Thoracic aorta (tissue), 2 donors: ENCODE measurements around the gene AQR. TPM values are rescaled to one million over a fixed set of nuclear protein-coding genes. Genes with fewer than 3 reads are reported as not detected.

Experiments
- ATAC-seq: fragments of 150-250 bp; one replicate; pipeline ENCODE4 v1.8.0; 2017; ENCODE audit warnings: low read depth; ENCODE audit not compliant: insufficient number of reproducible peaks, low FRiP score
- DNase-seq: peaks from one replicate; pipeline ENCODE4 v3.0.0-alpha.2; 2020; ENCODE audit warnings: low spot score
- H3K27ac ChIP-seq, 2 donors: fragments of 200-600 bp; sonication (generic); 1 replicate in 1 of 2; 2 replicates in 1 of 2; pipeline ENCODE4 v1.5.1; 2016; ENCODE audit warnings: mild to moderate bottlenecking in 2 of 2, moderate library complexity in 2 of 2
- H3K27me3 ChIP-seq: fragments of 200-600 bp; sonication (generic); replicated peaks from 2 replicates; pipeline ENCODE4 v1.6.0; 2016; ENCODE audit warnings: mild to moderate bottlenecking; ENCODE audit not compliant: insufficient read depth
- H3K36me3 ChIP-seq: fragments of 200-600 bp; sonication (generic); one replicate; pipeline ENCODE4 v1.5.1; 2016
- H3K4me1 ChIP-seq, 2 donors: fragments of 200-600 bp; sonication (generic); 1 replicate in 1 of 2; 2 replicates in 1 of 2; pipeline versions ENCODE4 v1.5.1 to v1.6.0; 2016; ENCODE audit warnings: low read depth in 2 of 2, mild to moderate bottlenecking in 1 of 2; ENCODE audit not compliant: control insufficient read depth in 1 of 2
- H3K4me3 ChIP-seq: fragments of 200-600 bp; sonication (generic); 2 replicates; pipeline ENCODE4 v1.5.1; 2016; ENCODE audit warnings: mild to moderate bottlenecking
- H3K9me3 ChIP-seq: fragments of 200-600 bp; sonication (generic); 2 replicates; pipeline ENCODE4 v1.5.1; 2016
- CTCF ChIP-seq: fragments of 200-600 bp; sonication (generic); IDR thresholded peaks from one replicate; pipeline ENCODE4 v1.5.1; 2019; ENCODE audit warnings: antibody characterized with exemption
- total RNA-seq, 2 donors: library from RNA; depleted of rRNA; stranded (reverse); fragments of >200 nt; gene quantifications; one replicate each; pipeline versions ENCODE4 v1.1.0 to v1.2.3, GENCODE V29; 2016

AQR gene
- total RNA-seq, 2 donors from 2014 or later, result 19.6 to 37.0 TPM

GRCh38 chr15:34886134-34886533, 83.4 kb downstream of the AQR start:
- no peaks in the 10 kb centered on the region for H3K27me3 ChIP-seq
- DNase-seq (no peak), ATAC-seq (no peak)
- no peak overlapping the region for H3K4me3 ChIP-seq
- peaks cover 10% of the 10 kb centered on the region for H3K36me3 ChIP-seq
- no peak overlapping the region for H3K27ac ChIP-seq
- no peak for TF ChIP-seq CTCF
- H3K4me1 ChIP-seq, result no peaks in the 10 kb centered on the region
- H3K9me3 ChIP-seq, result no peaks in the 10 kb centered on the region

- ATAC-seq (no peak), DNase-seq (no peak)
- no peaks in the 10 kb centered on the region for H3K9me3 ChIP-seq
- H3K27me3 ChIP-seq, result no peaks in the 10 kb centered on the region
- H3K36me3 ChIP-seq, result peaks cover 5% of the 10 kb centered on the region
- H3K4me3 ChIP-seq, result no peak overlapping the region
- H3K27ac ChIP-seq, result no peak overlapping the region
- no peak for TF ChIP-seq CTCF
- H3K4me1 ChIP-seq, result no peaks in the 10 kb centered on the region
Observed at GRCh38 chr15:34883633-34884032, 85.9 kb downstream of the AQR start.

GRCh38 chr15:34883042-34883441, 86.5 kb downstream of the AQR start:
- TF ChIP-seq CTCF, result no peak
- H3K27ac ChIP-seq, result no peak overlapping the region
- ATAC-seq (no peak), DNase-seq (no peak)
- H3K27me3 ChIP-seq, result no peaks in the 10 kb centered on the region
- peaks cover 5% of the 10 kb centered on the region for H3K36me3 ChIP-seq
- H3K4me1 ChIP-seq, result no peaks in the 10 kb centered on the region
- no peak overlapping the region for H3K4me3 ChIP-seq
- no peaks in the 10 kb centered on the region for H3K9me3 ChIP-seq

DNA sequence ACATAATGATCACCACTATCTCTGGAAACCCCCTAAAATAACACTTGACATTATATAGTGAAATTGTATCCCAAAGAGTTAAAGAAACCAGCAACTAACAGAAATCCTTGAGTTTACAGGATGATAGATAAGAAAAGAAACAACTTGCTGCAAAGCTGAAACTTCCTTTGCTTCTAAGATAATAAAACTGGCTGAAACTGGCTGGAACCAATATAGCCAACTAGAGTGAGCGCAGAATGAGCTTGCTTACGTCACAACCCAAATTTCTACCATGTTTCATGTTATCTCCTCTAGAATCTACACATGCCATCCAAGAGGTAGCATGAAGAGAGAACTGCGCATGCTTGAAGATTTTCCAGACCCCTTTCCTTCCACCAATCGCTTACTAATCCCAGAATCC, 90.4 kb downstream of the AQR start:
- Histone ChIP-seq H3K27me3 (no peaks in the 10 kb centered on the region), H3K4me1 (no peaks in the 10 kb centered on the region), H3K9me3 (no peaks in the 10 kb centered on the region), H3K4me3 (no peak overlapping the region), H3K27ac (no peak overlapping the region), H3K36me3 (peaks cover 5% of the 10 kb centered on the region)
- TF ChIP-seq CTCF, result no peak
- DNase-seq (no peak), ATAC-seq (no peak)

DNA sequence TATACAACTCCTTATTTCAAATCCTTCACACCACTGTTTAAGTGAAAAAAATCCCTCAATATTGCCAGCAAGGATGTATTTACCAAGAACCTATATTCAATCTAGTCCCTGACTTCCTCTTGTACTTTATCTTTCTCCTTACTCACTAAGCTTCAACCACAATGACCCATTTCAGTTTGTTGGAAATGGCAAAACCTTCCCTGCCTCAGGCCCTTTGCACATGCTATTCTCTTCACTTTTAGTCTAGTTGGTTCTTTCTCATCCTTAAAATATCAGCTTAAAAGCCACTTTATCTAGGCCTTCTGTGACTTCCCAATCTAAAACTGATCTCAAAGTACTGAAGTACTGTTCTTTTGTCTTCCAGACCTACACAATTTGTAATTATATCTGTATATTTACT, 92.9 kb downstream of the AQR start:
- H3K36me3 ChIP-seq, result peaks cover 4% of the 10 kb centered on the region
- ATAC-seq (no peak), DNase-seq (no peak)
- H3K27ac ChIP-seq, result no peak overlapping the region
- H3K4me3 ChIP-seq, result no peak overlapping the region
- peaks cover 0 to 5% of the 10 kb centered on the region in 2 donors for H3K4me1 ChIP-seq
- H3K27me3 ChIP-seq, result no peaks in the 10 kb centered on the region
- TF ChIP-seq CTCF, result no peak
- no peaks in the 10 kb centered on the region for H3K9me3 ChIP-seq
